Adrenal gland (tissue), 12 donors: ENCODE results near the gene RAB9A. TPM values are rescaled to one million over a fixed set of nuclear protein-coding genes. Genes with fewer than 3 reads are reported as not detected.

Experiments
- DNase-seq, 7 donors: peaks; one replicate each; pipeline ENCODE4 v3.0.0-alpha.2; 2019 to 2020
- H3K27ac ChIP-seq, 5 donors: fragments of 200-600 bp; sonication (generic) in 4 of 5; 1 replicate in 3 of 5; 2 replicates in 2 of 5; pipeline versions ENCODE4 v1.5.1 to v1.8.0; 2016 to 2020; ENCODE audit warnings: mild to moderate bottlenecking in 1 of 5
- H3K27me3 ChIP-seq: fragments of 200-600 bp; 2 replicates; pipeline ENCODE4 v1.8.0; 2021
- H3K36me3 ChIP-seq, 2 donors: fragments of 200-600 bp; replicated peaks in 1 of 2; 1 replicate in 1 of 2; 2 replicates in 1 of 2; pipeline versions ENCODE4 v1.5.1 to v1.8.0; 2018 to 2022
- H3K4me1 ChIP-seq, 2 donors: fragments of 200-600 bp; replicated peaks in 1 of 2; 1 replicate in 1 of 2; 2 replicates in 1 of 2; pipeline versions ENCODE4 v1.5.1 to v1.8.0; 2018 to 2021
- H3K4me3 ChIP-seq, 4 donors: fragments of 200-600 bp; sonication (generic) in 3 of 4; one replicate each; pipeline ENCODE4 v1.5.1; 2016 to 2018
- H3K9me3 ChIP-seq, 3 donors: fragments of 200-600 bp; sonication (generic) in 1 of 3; replicated peaks in 1 of 3; 1 replicate in 2 of 3; 2 replicates in 1 of 3; pipeline versions ENCODE4 v1.5.1 to v1.8.0; 2016 to 2021
- CTCF ChIP-seq, 6 experiments: fragments of 450-650 bp in 4 of 6; fragments of 200-600 bp in 2 of 6; sonication (generic) in 1 of 6; IDR thresholded peaks; 1 replicate in 5 of 6; 2 replicates in 1 of 6; pipeline versions ENCODE4 v1.5.1 to v1.8.0; 2016 to 2021; ENCODE audit warnings: antibody characterized with exemption in 6 of 6, mild to moderate bottlenecking in 2 of 6, moderate library complexity in 1 of 6
- POLR2A ChIP-seq, 2 donors: fragments of 450-650 bp; IDR thresholded peaks; one replicate each; pipeline ENCODE4 v1.6.1; 2017; ENCODE audit warnings: antibody characterized with exemption in 2 of 2, mild to moderate bottlenecking in 2 of 2, moderate library complexity in 1 of 2
- WGBS, 4 donors: extraction: QIAGEN DNeasy Blood & Tissue Kit in 2 of 4; methylation state at CpG; one replicate each; pipeline versions ENCODE4 v1.1.5 to v1.1.7; 2013 to 2017; 5-methylcytosine and 5-hydroxymethylcytosine counted together
- intact Hi-C, 2 donors: fragments of 100-400 bp; cut with DNase I; formaldehyde crosslinking; loops; one replicate each; pipeline versions ENCODE4 v1.14.1 to v1.15.0; 2022 to 2023
- polyA plus RNA-seq, 3 donors: library from polyadenylated mRNA; stranded (reverse); fragments of 200-250 nt in 2 of 3; fragments of 350-450 nt in 1 of 3; fragmentation: Illumina TruSeq in 1 of 3; extraction: RNeasy Lipid Tissue Mini Kit (QIAGEN cat#74804) in 1 of 3; gene quantifications; one replicate each; pipeline ENCODE4 v1.2.3, GENCODE V29; 2013 to 2014
- total RNA-seq, 9 donors: library from RNA; depleted of rRNA in 4 of 9; stranded (reverse); fragments of >200 nt in 4 of 9; fragments of 120-200 nt in 1 of 9; fragmentation: NEBNext Ultra II Directional in 1 of 9; extraction: Animal tissue kit (Norgen Biotek cat#: 25700) in 1 of 9; gene quantifications; one replicate each; pipeline versions ENCODE4 v1.1.0 to v1.2.4, GENCODE V29; 2013 to 2023
- donor health status: healthy with polysubstance abuse.
- donor health status: Bipolar disorder and iron deficiency.
- donor health status: DM: yes; HTN: yes; CAD: no.
- donor health status: DM: no; HTN: no; CAD: no.
- donor health status: DM: no; HTN: no; CAD: no.
- donor health status: DM: yes; HTN: yes; CAD: no.

RAB9A gene
- total and polyA plus RNA-seq, 12 donors: 23.8 to 153 (median 66.9) TPM

- H3K9me3 ChIP-seq: no peaks in the 10 kb centered on the region
- no peaks in the 10 kb centered on the region for H3K27me3 ChIP-seq
- H3K4me1 ChIP-seq: peaks cover 5 to 18% of the 10 kb centered on the region in 2 donors
- TF ChIP-seq CTCF (IDR thresholded peaks at IDR 0.05) (no peak), POLR2A (IDR thresholded peaks at IDR 0.05) (no peak)
- no peaks in the 10 kb centered on the region for H3K36me3 ChIP-seq
- intact Hi-C loops: no loop called here
- DNase-seq: no peak
- H3K4me3 ChIP-seq: no peak overlapping the region
- WGBS, 4 donors: 57 to 87% (median 81%) methylated on average over 4 to 7 of the region's 7 CpGs
- no peak overlapping the region for H3K27ac ChIP-seq
Observed at GRCh38 chrX:13732246-13733067, 43.5 kb downstream of the RAB9A start.

- 14 to 49% (median 36%) methylated on average over 4 of the region's 4 CpGs for WGBS, 4 donors
- peaks cover 5 to 18% of the 10 kb centered on the region in 2 donors for H3K4me1 ChIP-seq
- no peak for DNase-seq
- intact Hi-C loops: no loop called here
- no peaks in the 10 kb centered on the region for H3K36me3 ChIP-seq
- H3K27me3 ChIP-seq: no peaks in the 10 kb centered on the region
- H3K9me3 ChIP-seq: no peaks in the 10 kb centered on the region
- no peak for TF ChIP-seq CTCF (IDR thresholded peaks at IDR 0.05)
- no peak for TF ChIP-seq POLR2A (IDR thresholded peaks at IDR 0.05)
- peak overlapping the region in 3 of 4 donors; percentile 49 to 77 (median 75) for H3K4me3 ChIP-seq
- H3K27ac ChIP-seq: peak overlapping the region in 1 of 5 donors; percentile 83
Observed at GRCh38 chrX:13733506-13733905, 44.6 kb downstream of the RAB9A start.

GRCh38 chrX:13734278-13735172, 45.6 kb downstream of the RAB9A start, which contains the start of the genes OFD1 and TRAPPC2:
Gene OFD1 (plus strand): TSS chrX:13734748. CDS start chrX:13735072, 324 bp downstream.
Gene TRAPPC2 (minus strand): TSS chrX:13734620. CDS start chrX:13719963, 14,657 bp downstream.
- TF ChIP-seq CTCF (IDR thresholded peaks at IDR 0.05): no peak
- TF ChIP-seq POLR2A (IDR thresholded peaks at IDR 0.05): peak; percentile 82 to 95
- Histone ChIP-seq H3K27ac (peak within 1 kb of the TSS; percentile 35 to 90 (median 62)), H3K4me1 (peaks cover 5 to 18% of the 10 kb centered on the region in 2 donors), H3K4me3 (peak within 1 kb of the TSS; percentile 49 to 77 (median 66)), H3K9me3 (no peaks in the 10 kb centered on the region), H3K27me3 (no peaks in the 10 kb centered on the region), H3K36me3 (peaks cover 0 to 1% of the 10 kb centered on the region in 2 donors)
- intact Hi-C loops: no loop called here
- WGBS, 4 donors: 0 to 4% (median 2%) methylated on average over 6 to 75 of the region's 75 CpGs
- DNase-seq: peak; percentile 92 to 96 (median 94)

GRCh38 chrX:13741695-13742094, 52.8 kb downstream of the RAB9A start:
- no peaks in the 10 kb centered on the region for H3K9me3 ChIP-seq
- H3K36me3 ChIP-seq: peaks cover 0 to 8% of the 10 kb centered on the region in 2 donors
- intact Hi-C loops: no loop called here
- no peak for TF ChIP-seq POLR2A (IDR thresholded peaks at IDR 0.05)
- TF ChIP-seq CTCF (IDR thresholded peaks at IDR 0.05): no peak
- no peaks in the 10 kb centered on the region for H3K27me3 ChIP-seq
- no peak overlapping the region for H3K4me3 ChIP-seq
- WGBS, 4 donors: 66 to 93% (median 83%) methylated on average over 6 of the region's 6 CpGs
- H3K27ac ChIP-seq: no peak overlapping the region
- no peaks in the 10 kb centered on the region for H3K4me1 ChIP-seq
- no peak for DNase-seq
